MCF 10A (cell line): ENCODE results near the gene BRMS1. TPM values are rescaled to one million over a fixed set of nuclear protein-coding genes. Genes with fewer than 3 reads are reported as not detected.

Source experiments
- BruUV-seq: library from RNA; stranded (reverse); fragments of 400-500 nt; replicated peaks from 2 replicates; lab custom pipeline; 2021; lab: Mats Ljungman, UMichigan
- CTCF ChIA-PET: fragments of 300-600 bp; sonication (Branson Sonifier 250); formaldehyde crosslinking; extraction: SDS; loops from one replicate; lab custom pipeline; 2021; ENCODE audit warnings: antibody characterized with exemption, inconsistent platforms; lab: Yijun Ruan, JAX
- POLR2A ChIA-PET: fragments of 300-600, 350-650 bp; sonication (Branson Sonifier 250); formaldehyde crosslinking; extraction: SDS; loops from one replicate; lab custom pipeline; 2020; ENCODE audit warnings: antibody characterized with exemption, inconsistent platforms; lab: Yijun Ruan, JAX
- DNase-seq: peaks from one replicate; pipeline ENCODE4 v3.0.0-alpha.2; 2018; ENCODE audit not compliant: unreplicated experiment
- H3K27ac Mint-ChIP-seq: one replicate; pipeline ENCODE4 v1.8.0; 2022; ENCODE audit warnings: mild to moderate bottlenecking, low read depth, mixed read lengths; ENCODE audit not compliant: unreplicated experiment
- H3K27me3 Mint-ChIP-seq: one replicate; pipeline ENCODE4 v1.8.0; 2022; ENCODE audit warnings: mixed read lengths; ENCODE audit not compliant: insufficient read depth, unreplicated experiment
- H3K36me3 Mint-ChIP-seq: one replicate; pipeline ENCODE4 v1.8.0; 2022; ENCODE audit warnings: mild to moderate bottlenecking, moderate library complexity, mixed read lengths; ENCODE audit not compliant: insufficient read depth, unreplicated experiment
- H3K4me1 Mint-ChIP-seq: one replicate; pipeline ENCODE4 v1.8.0; 2022; ENCODE audit warnings: mixed read lengths; ENCODE audit not compliant: insufficient read depth, unreplicated experiment
- H3K4me3 Mint-ChIP-seq: one replicate; pipeline ENCODE4 v1.8.0; 2022; ENCODE audit warnings: mild to moderate bottlenecking, moderate library complexity, mixed read lengths; ENCODE audit not compliant: unreplicated experiment
- H3K9me3 Mint-ChIP-seq: one replicate; pipeline ENCODE4 v1.8.0; 2022; ENCODE audit warnings: mixed read lengths; ENCODE audit not compliant: unreplicated experiment
- CTCF ChIP-seq: fragments of 200-600 bp; IDR thresholded peaks from one replicate; pipeline ENCODE4 v1.8.0; 2022; ENCODE audit warnings: antibody characterized with exemption, mild to moderate bottlenecking; ENCODE audit not compliant: unreplicated experiment
- intact Hi-C: fragments of 100-400 bp; cut with micrococcal nuclease; formaldehyde crosslinking; loops from 2 replicates; pipeline ENCODE4 v1.14.1; 2022
- total RNA-seq: library from RNA; stranded (reverse); gene quantifications from 2 replicates; pipeline ENCODE4 v1.2.3, GENCODE V29; 2022

The BRMS1 gene
- total RNA-seq, 1 experiment from 2014 or later, result 55.4 TPM

- Mint-ChIP-seq H3K36me3 (peaks cover 54% of the 10 kb centered on the region), H3K4me1 (peaks cover 29% of the 10 kb centered on the region), H3K27ac (no peak overlapping the region), H3K4me3 (peak overlapping the region; percentile 89), H3K9me3 (no peaks in the 10 kb centered on the region), H3K27me3 (no peaks in the 10 kb centered on the region)
- TF ChIP-seq CTCF, result no peak
- ChIA-PET CTCF (interaction anchor here (0.7 to 6.0 kb wide), 4 partner anchors 11 to 96 kb away, joined by 3 to 48 read pairs (median 12); partner anchors contain the start of gene BRMS1), POLR2A (interaction anchor here (0.6 to 4.1 kb wide), 5 partner anchors 7 to 199 kb away, joined by 3 to 73 read pairs (median 4); partner anchors contain the start of genes B4GAT1 and BRMS1)
- intact Hi-C loops, result no loop called here
- no peak for DNase-seq
- BruUV-seq, result no TSS peak
Measured at GRCh38 chr11:66333896-66334604, 10.9 kb downstream of the BRMS1 start.

- peaks cover 29% of the 10 kb centered on the region for H3K4me1 Mint-ChIP-seq
- H3K27me3 Mint-ChIP-seq, result no peaks in the 10 kb centered on the region
- no TSS peak for BruUV-seq
- no peaks in the 10 kb centered on the region for H3K9me3 Mint-ChIP-seq
- H3K27ac Mint-ChIP-seq, result no peak overlapping the region
- POLR2A ChIA-PET, result interaction anchor here (0.6 to 4.1 kb wide), 3 partner anchors 21 to 198 kb away, joined by 3 to 45 read pairs (median 4); no protein-coding TSS in a partner anchor
- no peak for DNase-seq
- CTCF ChIA-PET, result interaction anchor here (0.6 to 6.0 kb wide), 3 partner anchors 10 to 22 kb away, joined by 3 to 48 read pairs (median 3); no protein-coding TSS in a partner anchor
- H3K36me3 Mint-ChIP-seq, result peaks cover 48% of the 10 kb centered on the region
- TF ChIP-seq CTCF, result no peak
- H3K4me3 Mint-ChIP-seq, result no peak overlapping the region
- intact Hi-C loops, result no loop called here
Measured at GRCh38 chr11:66333220-66333877, 11.6 kb downstream of the BRMS1 start.

DNA sequence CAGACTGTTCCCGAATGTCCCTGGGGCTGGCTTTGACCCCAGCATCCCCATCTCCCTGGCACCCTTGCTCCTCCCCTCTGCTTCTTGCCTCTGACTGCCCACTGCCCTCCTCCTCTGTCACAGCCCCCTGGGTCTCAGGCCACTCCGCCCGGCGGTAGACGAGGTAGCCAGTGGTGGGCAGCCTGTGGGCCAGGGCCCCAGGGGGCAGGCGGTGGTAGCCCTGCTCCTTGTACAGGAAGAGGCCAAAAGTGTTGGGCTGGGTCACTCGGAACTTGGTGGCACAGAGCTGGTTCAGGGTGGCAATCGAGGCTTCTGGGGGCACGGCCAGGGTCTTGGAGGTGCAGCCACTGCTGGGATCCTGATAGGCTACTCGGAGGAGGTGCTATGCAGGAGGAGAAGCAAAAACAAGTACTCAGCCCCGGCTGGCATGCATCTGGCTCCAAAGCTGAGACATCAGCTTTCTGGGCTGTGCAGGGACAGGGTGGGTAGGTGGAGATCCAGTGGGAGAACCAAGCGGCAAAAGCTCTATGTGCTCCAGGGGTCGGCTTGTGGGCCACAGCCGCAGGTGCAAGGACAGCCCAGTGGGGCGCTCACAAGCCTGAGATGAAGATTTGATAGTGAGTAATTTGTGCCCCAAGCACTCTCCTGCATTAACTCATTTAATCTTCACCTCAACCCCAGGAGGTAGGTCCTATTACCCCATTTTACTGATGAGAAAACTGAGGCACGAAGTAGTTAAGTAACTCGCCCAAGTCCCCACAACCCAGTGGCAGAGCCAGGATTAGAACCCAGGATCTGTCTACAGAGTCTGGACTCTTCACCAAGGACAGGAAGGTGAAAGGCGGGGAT is 12.3 kb downstream of the BRMS1 start:
- POLR2A ChIA-PET, result interaction anchor here (1.1 to 4.1 kb wide), 3 partner anchors 20 to 40 kb away, joined by 3 to 45 read pairs (median 5); no protein-coding TSS in a partner anchor
- Mint-ChIP-seq H3K27me3 (no peaks in the 10 kb centered on the region), H3K4me3 (no peak overlapping the region), H3K27ac (no peak overlapping the region), H3K36me3 (peaks cover 45% of the 10 kb centered on the region), H3K4me1 (peaks cover 32% of the 10 kb centered on the region), H3K9me3 (no peaks in the 10 kb centered on the region)
- intact Hi-C loops, result no loop called here
- TF ChIP-seq CTCF, result no peak
- BruUV-seq, result TSS peak; percentile 25
- DNase-seq, result no peak
- CTCF ChIA-PET, result interaction anchor here (0.6 to 6.0 kb wide), 4 partner anchors 11 to 50 kb away, joined by 3 to 48 read pairs (median 6); no protein-coding TSS in a partner anchor
